DMS79 (cell line): Measurements from ENCODE around the gene SGK2.
"Not testable (repeated sequence)": the region's sequence is repeated elsewhere in the genome, so short reads cannot be mapped to it uniquely, and the experiment has no call there.

ENCODE experiments used
- DNase-seq: peaks from one replicate; lab custom pipeline; 2025; lab: John Stamatoyannopoulos, UW

SGK2 gene

DNA sequence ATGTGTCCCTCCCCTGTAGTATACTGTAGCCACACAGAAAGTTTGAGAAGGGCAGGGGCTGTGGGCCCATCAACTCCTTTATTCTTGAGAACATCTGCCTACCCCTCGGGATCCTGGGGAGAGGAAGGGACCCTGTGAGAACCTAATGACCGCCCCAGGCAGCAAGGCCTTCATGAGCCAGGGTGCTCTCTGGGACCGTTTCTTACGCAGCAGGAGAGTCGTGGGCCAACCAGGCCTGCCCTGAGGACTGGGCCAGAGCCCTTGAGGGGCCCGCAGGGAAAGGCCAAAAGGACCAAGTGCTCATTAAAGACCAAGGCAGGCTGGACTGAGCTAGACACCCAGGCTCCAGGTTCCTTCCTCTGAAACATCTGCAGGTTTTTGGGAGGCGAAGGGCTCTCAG, 5.2 kb downstream of the SGK2 start:
- DNase-seq = no peak

DNA sequence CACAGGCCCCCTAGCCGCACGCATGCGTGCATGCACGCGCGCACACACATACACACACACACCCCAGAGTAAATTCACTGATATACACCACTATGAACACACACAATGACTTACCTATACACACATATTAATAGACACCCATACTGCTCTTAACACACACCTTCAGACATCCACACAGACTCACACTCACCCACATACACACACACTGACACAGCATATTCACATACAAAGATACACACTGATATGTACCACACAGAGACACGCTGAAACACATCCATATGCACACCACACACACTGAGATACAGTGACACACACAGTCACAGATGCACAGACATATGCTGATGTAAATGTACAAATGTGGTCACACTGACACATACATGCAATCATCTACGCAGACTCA, 5.6 kb downstream of the SGK2 start:
- DNase-seq = no peak

DNA sequence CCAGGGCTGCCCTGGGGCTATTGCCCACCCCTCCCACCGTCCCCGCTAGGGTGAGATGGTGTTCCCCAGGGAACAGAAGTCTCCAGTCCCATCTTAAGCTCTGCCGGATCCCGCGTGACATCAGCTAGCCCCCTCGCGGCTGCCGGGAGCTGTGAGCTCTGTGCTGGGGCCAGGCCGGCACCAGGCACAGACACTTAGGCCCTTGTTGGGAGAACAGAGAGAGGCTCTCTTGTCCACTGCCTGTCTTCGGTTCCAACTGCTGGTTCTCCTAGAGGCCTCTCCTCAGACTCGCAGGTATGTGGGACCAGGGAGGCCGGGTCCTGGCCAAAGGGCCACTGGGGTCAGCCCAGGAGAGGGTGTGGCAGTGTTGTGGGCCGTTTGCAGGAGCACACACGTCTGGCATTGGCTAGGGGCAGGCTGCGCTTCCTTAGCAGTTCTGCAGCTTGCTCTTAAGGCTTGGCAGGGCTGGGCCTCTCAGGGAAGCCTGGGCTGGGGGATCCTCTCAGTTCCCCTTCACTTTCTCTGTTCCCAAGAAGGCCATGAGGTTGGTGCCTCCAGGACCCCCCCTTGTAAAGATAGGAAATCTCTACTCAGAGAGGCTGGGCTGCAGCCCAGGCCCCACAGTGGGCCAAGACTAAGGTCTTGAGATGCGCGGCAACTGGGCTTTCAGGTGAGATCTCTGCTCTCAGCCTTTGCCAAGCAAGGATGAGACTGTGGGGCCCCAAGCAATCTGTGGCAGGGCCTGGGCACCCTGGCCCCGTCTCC, 6.3 kb downstream of the SGK2 start:
- DNase-seq = no peak

DNA sequence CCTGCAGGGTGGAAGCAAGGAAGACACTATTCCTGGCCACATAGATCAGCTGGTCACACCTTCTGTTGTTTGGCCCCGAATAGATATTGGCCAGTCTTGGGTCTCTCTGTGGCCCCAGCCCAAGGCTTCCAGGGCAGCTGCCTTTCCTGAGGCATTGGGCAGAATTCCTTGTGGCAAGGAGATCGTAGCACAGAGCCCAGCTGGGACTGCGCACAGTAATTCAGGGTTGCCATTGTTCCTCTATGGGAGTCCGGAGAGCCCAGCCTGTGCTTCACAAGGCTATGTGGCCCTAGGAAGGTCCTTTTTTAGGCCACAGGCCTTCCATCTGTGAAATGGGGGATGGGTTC, 6.9 kb downstream of the SGK2 start:
- no peak for DNase-seq

DNA sequence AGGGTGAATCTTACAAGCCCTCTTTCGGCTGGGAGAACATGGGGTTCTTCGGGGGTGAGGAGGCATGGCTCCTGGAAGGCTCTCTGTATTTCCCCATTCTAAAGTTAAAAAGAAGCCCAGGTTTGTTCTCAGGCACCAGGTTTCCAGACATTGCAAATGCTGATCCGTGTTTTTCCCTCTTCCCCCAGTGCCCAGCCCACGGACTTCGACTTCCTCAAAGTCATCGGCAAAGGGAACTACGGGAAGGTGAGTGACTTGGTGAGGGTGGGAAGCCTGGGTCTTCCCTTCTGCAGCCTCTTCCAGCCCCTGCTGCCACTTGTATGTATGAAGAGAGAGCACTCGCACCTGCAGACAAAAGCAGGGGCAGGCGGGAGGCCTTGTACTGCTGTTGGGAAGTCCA, 8.7 kb downstream of the SGK2 start:
- DNase-seq = no peak

DNA sequence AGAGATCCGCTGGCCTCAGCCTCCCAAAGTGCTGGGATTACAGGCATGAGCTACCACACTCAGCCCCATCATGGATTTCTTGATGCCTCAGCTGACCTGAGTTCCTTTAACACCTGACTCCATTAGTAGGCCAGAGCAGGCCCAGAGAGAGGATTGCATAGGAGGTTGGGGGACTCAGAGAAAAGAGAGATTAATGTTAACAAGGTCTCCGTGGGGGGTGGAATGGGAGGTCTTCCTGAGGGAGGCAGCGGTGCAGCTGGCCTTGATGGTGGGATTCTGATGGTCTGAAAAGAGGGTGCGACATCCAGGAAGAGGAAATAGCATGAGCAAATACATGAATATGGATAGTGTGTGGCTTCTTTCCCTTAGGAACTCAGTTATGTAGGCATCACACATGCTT, 9.9 kb downstream of the SGK2 start:
- no peak for DNase-seq

DNA sequence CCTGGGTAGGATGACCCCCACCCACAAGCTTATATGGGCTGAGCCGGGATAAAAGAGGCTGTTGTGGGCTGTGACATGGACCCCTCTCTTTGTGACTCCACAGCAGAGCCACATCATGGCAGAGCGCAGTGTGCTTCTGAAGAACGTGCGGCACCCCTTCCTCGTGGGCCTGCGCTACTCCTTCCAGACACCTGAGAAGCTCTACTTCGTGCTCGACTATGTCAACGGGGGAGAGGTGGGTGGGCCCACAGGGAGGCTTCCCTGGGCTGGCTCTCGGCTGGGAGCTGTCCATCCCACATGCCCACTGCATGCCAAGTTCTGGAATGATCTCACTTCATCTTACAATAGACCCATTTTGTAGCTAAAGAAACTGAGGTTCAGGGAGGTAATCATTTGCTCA, 10.5 kb downstream of the SGK2 start:
- DNase-seq = no peak

DNA sequence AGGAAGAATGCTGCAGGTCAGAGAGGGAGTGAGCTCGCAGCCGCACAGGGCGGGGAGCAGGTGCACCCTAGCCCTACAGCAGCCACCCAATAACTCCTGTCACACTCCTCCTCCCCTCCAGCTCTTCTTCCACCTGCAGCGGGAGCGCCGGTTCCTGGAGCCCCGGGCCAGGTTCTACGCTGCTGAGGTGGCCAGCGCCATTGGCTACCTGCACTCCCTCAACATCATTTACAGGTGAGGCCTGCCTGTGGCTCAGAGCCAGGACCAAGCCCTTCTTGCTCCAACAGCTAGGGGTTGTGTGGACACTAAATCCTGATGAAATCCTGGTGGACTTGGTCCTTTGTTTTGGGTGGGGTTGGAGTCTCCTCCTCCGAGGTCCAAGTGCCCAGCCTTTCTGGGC, 11.7 kb downstream of the SGK2 start:
- DNase-seq = no peak

DNA sequence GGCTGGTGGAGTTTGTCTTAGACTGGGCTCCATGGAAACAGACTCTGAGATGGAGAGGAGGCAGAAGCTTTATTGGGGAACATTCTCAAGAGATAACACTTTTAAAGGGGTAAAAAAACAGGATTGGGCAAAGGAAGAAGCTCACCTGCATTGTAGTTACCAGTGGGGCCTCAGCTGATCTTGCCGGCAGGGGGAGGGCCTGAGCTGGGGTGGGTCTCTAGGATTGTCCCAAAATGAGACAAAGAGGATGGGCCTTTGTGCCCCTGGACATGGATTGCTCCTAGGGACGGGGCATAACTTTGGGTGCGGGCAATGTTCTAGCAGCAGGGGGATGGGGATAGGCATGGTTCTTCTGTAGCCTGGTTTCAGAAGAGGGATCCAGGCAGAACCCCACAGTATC, 12.5 kb downstream of the SGK2 start:
- no peak for DNase-seq

DNA sequence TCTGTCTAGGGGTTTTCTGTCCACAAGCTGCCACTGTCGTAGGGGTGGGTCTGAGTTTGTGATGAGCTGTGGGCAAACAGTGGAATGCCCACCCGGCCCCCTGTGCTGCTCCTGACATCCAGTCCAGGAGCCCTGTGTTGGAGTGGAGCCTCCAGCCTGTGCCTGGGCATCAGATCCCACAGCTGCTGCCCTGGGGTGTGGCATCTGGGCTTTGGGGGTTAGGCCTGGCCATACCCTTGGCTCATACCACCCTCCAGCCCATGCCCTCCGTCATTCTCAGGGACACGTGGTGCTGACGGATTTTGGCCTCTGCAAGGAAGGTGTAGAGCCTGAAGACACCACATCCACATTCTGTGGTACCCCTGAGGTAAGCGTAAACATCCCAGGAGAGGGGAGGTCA, 12.9 kb downstream of the SGK2 start:
- no peak for DNase-seq

DNA sequence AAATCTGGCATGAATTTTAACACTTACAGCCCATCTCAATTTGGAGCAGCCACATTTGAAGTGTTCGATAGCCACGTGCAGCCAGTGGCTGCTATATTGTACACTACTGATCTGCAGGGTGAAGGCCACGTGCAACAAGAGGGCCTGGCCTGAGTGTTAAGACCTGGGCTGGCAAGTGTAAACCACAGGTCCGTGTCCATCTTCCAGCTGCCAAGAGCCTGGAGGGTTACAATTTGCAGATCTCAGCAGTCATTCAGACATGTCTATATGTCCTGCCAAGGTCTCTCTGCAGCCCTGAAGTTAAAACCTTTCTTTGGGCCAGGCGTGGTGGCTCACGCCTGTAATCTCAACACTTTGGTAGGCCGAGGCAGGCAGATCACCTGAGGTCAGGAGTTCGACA, 14.1 kb downstream of the SGK2 start:
- no peak for DNase-seq

DNA sequence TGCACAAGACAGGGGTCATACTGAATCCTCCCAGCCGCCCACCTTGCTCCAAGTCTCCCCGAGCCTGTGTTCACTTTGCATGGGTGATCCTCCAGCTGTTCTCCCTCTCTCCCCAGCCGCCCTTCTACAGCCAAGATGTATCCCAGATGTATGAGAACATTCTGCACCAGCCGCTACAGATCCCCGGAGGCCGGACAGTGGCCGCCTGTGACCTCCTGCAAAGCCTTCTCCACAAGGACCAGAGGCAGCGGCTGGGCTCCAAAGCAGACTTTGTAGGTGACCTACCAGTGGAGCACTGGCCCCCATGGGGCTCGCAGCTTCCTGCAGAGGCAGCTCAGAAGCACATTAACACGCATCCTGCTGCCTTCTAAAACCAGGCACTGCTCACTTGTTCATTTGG, 17.3 kb downstream of the SGK2 start:
- DNase-seq = no peak

DNA sequence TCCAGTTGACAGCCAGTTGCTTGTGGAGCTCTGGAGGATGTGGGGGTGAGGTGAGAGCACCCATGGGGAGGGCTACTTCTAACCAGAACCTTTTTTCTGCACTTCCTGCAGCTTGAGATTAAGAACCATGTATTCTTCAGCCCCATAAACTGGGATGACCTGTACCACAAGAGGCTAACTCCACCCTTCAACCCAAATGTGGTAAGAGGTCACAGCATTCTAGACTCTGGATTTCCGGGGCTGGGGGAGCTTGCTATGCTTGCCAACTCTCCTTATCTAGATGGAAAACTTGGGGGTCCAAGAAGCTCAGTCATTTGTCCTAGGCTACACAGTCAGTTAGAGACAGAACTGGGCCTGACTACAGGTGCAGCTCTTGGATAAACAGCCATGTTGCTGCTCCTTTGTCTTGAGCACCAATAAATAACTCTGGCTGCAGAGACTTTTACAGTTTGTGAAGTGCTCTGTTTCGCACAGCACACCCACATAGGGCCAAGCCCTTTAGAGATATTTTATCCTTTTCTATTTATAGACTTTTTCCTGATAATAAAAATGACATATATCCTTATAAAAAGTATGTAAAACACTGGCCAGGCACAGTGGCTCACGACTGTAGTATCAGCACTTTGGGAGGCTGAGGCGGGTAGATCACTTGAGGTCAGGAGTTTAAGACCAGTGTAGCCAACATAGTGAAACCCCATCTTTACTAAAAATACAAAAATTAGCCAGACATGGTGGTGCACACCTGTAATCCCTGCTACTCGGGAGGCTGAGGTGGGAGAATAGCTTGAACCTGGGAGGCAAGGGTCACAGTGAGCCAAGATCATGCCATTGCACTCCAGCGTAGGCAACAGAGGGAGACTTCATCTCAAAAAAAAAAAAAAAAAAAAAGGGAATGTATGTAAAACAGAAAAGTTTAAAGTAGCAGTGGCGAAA, 21.3 kb downstream of the SGK2 start:
- no peak for DNase-seq

DNA sequence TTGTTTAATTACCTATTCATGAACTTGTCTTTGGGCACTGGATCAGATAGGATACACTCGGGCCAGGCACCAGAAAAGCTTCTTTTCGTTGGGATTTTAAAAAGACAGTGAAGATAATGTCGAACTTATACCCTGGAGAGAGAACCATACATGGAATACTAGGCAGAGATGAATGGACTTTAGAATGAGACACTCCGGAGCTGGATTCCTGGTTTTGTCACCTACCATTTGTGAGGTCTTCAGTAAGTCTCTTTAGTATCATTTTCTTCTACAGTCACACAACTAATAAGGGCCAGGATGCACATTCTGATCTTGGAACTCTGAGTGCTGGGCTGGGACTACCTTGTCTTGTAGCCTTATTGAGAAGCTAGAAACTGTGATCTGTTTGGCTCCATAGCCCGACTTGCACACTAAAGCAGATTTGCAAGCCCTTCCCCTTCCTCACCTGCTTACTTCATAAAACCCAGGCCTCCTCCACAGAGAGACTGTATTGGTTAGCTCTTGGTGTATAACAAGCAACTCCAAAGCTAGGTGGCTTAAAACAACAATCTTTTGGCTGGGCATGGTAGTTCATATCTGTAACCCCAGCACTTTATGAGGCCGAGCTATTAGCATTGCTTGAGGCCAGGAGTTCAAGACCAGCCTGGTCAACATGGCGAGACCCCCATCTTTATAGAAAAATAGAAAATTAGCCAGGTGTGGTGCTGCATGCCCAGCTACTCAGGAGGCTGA, 24.5 kb downstream of the SGK2 start:
- DNase-seq = no peak

DNA sequence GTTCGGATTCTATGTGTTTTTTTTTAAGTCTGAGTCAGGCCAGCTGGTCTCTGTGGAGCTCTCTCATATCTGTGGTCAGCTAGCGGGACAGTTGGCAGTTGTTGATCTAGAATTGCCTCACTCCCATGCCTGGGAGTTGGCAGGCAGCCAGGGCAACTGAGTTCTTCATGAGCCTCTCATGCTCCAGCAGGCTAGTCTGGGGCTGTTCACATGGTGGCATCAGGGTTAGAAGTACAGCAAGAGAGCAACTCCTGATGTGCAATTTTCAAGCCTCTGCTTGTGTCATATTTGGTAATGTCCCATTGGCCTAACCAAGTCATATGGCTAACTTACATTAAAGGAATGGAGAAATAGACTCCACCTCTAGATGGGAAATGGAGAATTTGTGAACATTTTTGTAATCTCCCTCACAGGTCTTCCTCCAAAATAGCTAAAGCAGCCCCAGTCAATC, 25.2 kb downstream of the SGK2 start:
- DNase-seq = no peak

DNA sequence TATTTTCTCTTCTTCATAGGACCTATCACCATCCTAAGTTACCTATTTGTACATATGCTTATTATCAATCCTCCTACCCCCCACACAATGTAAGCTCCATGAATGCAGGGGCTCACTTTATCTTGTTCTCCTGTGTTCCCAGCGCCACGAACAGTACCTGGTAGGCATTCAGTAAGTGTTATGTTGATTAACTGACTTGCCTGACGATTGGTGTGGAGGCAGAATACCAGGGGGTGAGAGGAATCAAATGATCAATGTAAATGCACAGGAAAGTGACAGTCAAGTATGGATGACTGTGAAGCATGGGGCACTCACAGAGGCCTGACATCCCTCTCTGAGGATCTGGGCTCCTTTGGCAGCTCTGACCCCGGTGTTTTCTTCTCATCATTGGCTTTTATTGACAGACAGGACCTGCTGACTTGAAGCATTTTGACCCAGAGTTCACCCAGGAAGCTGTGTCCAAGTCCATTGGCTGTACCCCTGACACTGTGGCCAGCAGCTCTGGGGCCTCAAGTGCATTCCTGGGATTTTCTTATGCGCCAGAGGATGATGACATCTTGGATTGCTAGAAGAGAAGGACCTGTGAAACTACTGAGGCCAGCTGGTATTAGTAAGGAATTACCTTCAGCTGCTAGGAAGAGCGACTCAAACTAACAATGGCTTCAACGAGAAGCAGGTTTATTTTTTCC, 25.8 kb downstream of the SGK2 start:
- DNase-seq = no peak

DNA sequence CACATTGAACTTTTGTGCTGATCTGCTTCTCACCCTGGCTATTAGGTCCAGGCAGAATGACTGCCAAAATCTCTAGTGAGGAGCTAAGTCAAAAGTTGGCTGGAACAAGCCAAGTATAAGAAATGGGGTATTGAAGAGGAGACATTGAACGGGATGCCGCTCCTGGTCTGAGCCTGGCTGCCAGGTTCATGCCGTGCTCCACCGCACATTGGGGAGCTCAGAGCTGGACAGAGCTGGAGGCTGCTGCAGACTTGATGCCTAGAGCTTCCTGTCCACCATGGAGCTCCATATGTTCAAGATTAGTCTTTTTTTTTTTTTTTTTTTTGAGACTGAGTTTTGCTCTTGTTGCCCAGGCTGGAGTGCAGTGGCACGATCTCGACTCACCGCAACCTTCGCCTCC, 27.8 kb downstream of the SGK2 start:
- DNase-seq = no peak

DNA sequence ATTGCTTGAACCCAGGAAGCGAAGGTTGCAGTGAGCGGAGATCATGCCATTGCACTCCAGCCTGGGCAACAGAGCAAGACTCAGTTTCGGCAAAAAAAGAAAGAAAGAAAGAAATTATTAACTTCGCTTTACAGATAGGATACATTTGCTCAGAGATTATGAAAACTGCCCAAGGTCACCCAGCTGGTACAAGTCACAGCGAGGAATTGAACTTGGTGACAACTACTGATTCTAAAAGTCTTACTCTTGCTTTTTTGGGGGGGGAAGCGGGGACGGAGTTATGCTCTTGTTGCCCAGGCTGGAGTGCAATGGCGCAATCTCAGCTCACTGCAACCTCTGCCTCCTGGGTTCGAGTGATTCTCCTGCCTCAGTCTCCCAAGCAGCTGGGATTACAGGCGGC, 29.7 kb downstream of the SGK2 start:
- DNase-seq = not testable (repeated sequence)

DNA sequence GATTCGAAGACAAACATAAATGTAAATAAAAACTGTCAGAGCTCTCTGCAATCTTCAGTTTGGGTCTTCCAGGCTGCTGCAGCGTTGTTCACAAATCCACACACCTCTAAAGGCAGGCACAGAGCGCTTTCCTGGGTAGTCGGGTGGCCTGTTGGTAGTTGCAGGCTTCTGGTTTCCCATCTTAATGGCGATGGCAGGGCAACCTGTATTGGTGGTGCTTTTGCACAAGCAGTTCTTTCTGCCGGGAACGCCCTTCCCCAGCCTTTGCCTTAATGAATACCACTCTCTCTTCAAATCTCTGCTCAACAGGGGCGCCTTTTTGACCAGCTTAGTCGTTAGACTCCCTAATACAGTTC, 31.2 kb downstream of the SGK2 start:
- DNase-seq = no peak

DNA sequence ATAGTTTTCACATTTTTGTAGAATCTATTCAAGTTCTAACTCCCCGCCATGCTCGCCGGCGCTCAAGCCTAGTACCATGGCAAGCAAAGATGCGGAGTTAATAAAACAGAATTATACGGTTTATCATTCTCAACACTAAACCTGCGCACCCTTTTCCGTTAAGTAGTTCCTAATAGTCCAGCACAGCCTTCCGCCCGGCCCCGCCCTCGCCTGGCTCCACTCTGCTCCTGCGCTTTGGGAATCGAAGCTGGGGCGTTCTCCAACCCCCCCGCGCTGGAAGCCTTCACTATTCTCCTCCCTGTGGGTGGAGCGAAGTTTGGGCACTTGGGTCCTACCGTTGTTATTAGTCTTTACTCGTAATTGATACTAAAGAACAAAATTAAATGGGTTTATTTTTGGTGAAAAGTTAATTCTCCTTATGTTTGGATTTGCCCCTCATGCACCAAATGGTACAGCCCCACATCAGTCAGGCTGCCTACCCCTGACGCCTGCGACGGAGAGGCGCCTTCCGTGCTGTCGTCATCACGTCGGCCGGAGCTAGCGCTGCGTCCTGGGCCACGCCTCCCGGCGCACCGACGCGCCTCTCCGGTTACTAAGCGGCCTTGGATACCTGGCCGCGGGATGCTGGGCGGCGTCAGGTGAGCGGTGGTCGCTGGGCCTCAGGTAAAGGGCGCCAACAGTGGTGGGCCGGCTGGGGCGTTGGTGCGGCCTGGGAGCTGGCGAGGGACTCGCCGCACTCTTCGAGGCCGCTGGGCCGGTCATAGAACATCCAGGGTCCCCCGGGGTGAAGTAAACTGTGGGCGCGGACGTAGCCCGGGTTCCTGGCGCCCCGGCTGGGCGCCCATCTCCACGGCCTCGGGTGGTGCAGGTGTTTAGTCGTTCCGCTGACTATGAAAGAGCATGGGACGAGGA, 31.8 kb downstream of the SGK2 start, which contains the start of gene IFT52:
TSS of gene IFT52 (plus strand) at position 546 of the 912 bp plus-strand sequence. CDS start 3,762 bp downstream, outside the sequence.
- DNase-seq = peak; percentile 71

DNA sequence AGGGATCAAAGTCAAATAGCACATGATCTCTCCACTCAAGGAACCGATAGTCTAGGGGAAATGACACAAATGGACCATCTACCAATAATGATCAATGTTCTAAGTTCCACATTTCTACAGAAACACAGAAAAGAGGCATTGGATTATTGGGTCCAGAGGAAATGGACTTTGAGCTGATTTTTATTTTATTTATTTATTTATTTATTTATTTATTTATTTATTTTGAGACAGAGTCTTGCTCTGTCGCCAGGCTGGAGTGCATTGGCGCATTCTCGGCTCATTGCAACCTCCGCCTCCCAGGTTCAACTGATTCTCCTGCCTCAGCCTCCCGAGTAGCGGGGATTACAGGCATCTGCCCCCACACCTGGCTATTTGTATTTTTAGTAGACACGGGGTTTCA, 43.1 kb downstream of the SGK2 start:
- DNase-seq = not testable (repeated sequence)
